MCF 10A (cell line): ENCODE results near the gene SEPTIN1. TPM values are rescaled to one million over a fixed set of nuclear protein-coding genes. Genes with fewer than 3 reads are reported as not detected.
A peak's percentile ranks its signal among the peaks of the same experiment; 100 is the strongest.

Source experiments
- BruUV-seq: library from RNA; stranded (reverse); fragments of 400-500 nt; replicated peaks from 2 replicates; lab custom pipeline; 2021; lab: Mats Ljungman, UMichigan
- CTCF ChIA-PET: fragments of 300-600 bp; sonication (Branson Sonifier 250); formaldehyde crosslinking; extraction: SDS; loops from one replicate; lab custom pipeline; 2021; ENCODE audit warnings: antibody characterized with exemption, inconsistent platforms; lab: Yijun Ruan, JAX
- POLR2A ChIA-PET: fragments of 300-600, 350-650 bp; sonication (Branson Sonifier 250); formaldehyde crosslinking; extraction: SDS; loops from one replicate; lab custom pipeline; 2020; ENCODE audit warnings: antibody characterized with exemption, inconsistent platforms; lab: Yijun Ruan, JAX
- DNase-seq: peaks from one replicate; pipeline ENCODE4 v3.0.0-alpha.2; 2018; ENCODE audit not compliant: unreplicated experiment
- H3K27ac Mint-ChIP-seq: one replicate; pipeline ENCODE4 v1.8.0; 2022; ENCODE audit warnings: mild to moderate bottlenecking, low read depth, mixed read lengths; ENCODE audit not compliant: unreplicated experiment
- H3K27me3 Mint-ChIP-seq: one replicate; pipeline ENCODE4 v1.8.0; 2022; ENCODE audit warnings: mixed read lengths; ENCODE audit not compliant: insufficient read depth, unreplicated experiment
- H3K36me3 Mint-ChIP-seq: one replicate; pipeline ENCODE4 v1.8.0; 2022; ENCODE audit warnings: mild to moderate bottlenecking, moderate library complexity, mixed read lengths; ENCODE audit not compliant: insufficient read depth, unreplicated experiment
- H3K4me1 Mint-ChIP-seq: one replicate; pipeline ENCODE4 v1.8.0; 2022; ENCODE audit warnings: mixed read lengths; ENCODE audit not compliant: insufficient read depth, unreplicated experiment
- H3K4me3 Mint-ChIP-seq: one replicate; pipeline ENCODE4 v1.8.0; 2022; ENCODE audit warnings: mild to moderate bottlenecking, moderate library complexity, mixed read lengths; ENCODE audit not compliant: unreplicated experiment
- H3K9me3 Mint-ChIP-seq: one replicate; pipeline ENCODE4 v1.8.0; 2022; ENCODE audit warnings: mixed read lengths; ENCODE audit not compliant: unreplicated experiment
- CTCF ChIP-seq: fragments of 200-600 bp; IDR thresholded peaks from one replicate; pipeline ENCODE4 v1.8.0; 2022; ENCODE audit warnings: antibody characterized with exemption, mild to moderate bottlenecking; ENCODE audit not compliant: unreplicated experiment
- intact Hi-C: fragments of 100-400 bp; cut with micrococcal nuclease; formaldehyde crosslinking; loops from 2 replicates; pipeline ENCODE4 v1.14.1; 2022
- total RNA-seq: library from RNA; stranded (reverse); gene quantifications from 2 replicates; pipeline ENCODE4 v1.2.3, GENCODE V29; 2022

The SEPTIN1 gene
- total RNA-seq, 1 experiment from 2014 or later = 1.7 TPM

GRCh38 chr16:30370456-30371247, 11.7 kb downstream of the SEPTIN1 start, which contains the start of gene TBC1D10B:
TSS of gene TBC1D10B (minus strand) at chr16:30370494. CDS start at chr16:30370183, 311 bp downstream.
- CTCF ChIA-PET = interaction anchor here (0.5 to 1.6 kb wide), 6 partner anchors 25 to 258 kb away, joined by 3 to 11 read pairs (median 4); partner anchors contain the start of gene ZNF48
- Mint-ChIP-seq H3K36me3 (peaks cover 5% of the 10 kb centered on the region), H3K4me1 (peaks cover 44% of the 10 kb centered on the region), H3K27me3 (no peaks in the 10 kb centered on the region), H3K9me3 (no peaks in the 10 kb centered on the region), H3K27ac (peak within 1 kb of the TSS; percentile 89), H3K4me3 (peak within 1 kb of the TSS; percentile 78)
- DNase-seq = peak; percentile 100
- POLR2A ChIA-PET = interaction anchor here (0.6 to 9.6 kb wide), 24 partner anchors 10 to 1524 kb away, joined by 3 to 132 read pairs (median 4); partner anchors contain the start of genes ALDOA, CD2BP2, CDIPT and DCTPP1
- intact Hi-C loops = no loop called here
- no TSS peak for BruUV-seq
- no peak for TF ChIP-seq CTCF

- no peak overlapping the region for H3K27ac Mint-ChIP-seq
- no TSS peak for BruUV-seq
- CTCF ChIA-PET = interaction anchor here (0.7 to 1.2 kb wide), 2 partner anchors 16 to 185 kb away, joined by 3 to 4 read pairs; no protein-coding TSS in a partner anchor
Measured at GRCh38 chr16:30369938-30370455, 12.4 kb downstream of the SEPTIN1 start.

GRCh38 chr16:30369091-30369937, 13.0 kb downstream of the SEPTIN1 start:
- H3K36me3 Mint-ChIP-seq = peaks cover 14% of the 10 kb centered on the region
- no peaks in the 10 kb centered on the region for H3K9me3 Mint-ChIP-seq
- peaks cover 44% of the 10 kb centered on the region for H3K4me1 Mint-ChIP-seq
- BruUV-seq = no TSS peak
- ChIA-PET POLR2A (interaction anchor here (0.7 to 9.6 kb wide), 11 partner anchors 8 to 1545 kb away, joined by 3 to 132 read pairs (median 3); partner anchors contain the start of genes CD2BP2, FBRS, PRR14 and ZNF771), CTCF (interaction anchor here (0.6 to 1.3 kb wide), 5 partner anchors 14 to 276 kb away, joined by 3 to 7 read pairs (median 4); partner anchors contain the start of genes CD2BP2 and ZNF48)
- intact Hi-C loops = loop anchor here (2.0 kb wide), 1 partner anchor 39 kb away; no protein-coding TSS in a partner anchor
- TF ChIP-seq CTCF = no peak
- H3K4me3 Mint-ChIP-seq = peak overlapping the region; percentile 78
- no peaks in the 10 kb centered on the region for H3K27me3 Mint-ChIP-seq
- H3K27ac Mint-ChIP-seq = peak overlapping the region; percentile 72
- no peak for DNase-seq

More at GRCh38 chr16:30369938-30370455, 12.4 kb downstream of the SEPTIN1 start:
- Mint-ChIP-seq H3K4me1 (peaks cover 44% of the 10 kb centered on the region), H3K36me3 (peaks cover 11% of the 10 kb centered on the region), H3K4me3 (peak overlapping the region; percentile 78), H3K27me3 (no peaks in the 10 kb centered on the region), H3K9me3 (no peaks in the 10 kb centered on the region)
- intact Hi-C loops = loop anchor here (2.0 kb wide), 1 partner anchor 39 kb away; no protein-coding TSS in a partner anchor
- POLR2A ChIA-PET = interaction anchor here (0.7 to 9.6 kb wide), 15 partner anchors 8 to 507 kb away, joined by 3 to 132 read pairs (median 5); partner anchors contain the start of genes ALDOA, CD2BP2, CDIPT and FBRS
- no peak for DNase-seq
- TF ChIP-seq CTCF = no peak
